AG04449 (cell line): ENCODE data around the gene TGFB1.

Experiments
- CTCF ChIA-PET: fragments of 350-600 bp; formaldehyde crosslinking; extraction: SDS; loops from one replicate; lab custom pipeline; 2021; ENCODE audit warnings: antibody characterized with exemption; lab: Yijun Ruan, JAX
- POLR2A ChIA-PET: fragments of 400-600, 350-600 bp; formaldehyde crosslinking; extraction: SDS; loops from one replicate; lab custom pipeline; 2020; ENCODE audit warnings: antibody characterized with exemption, inconsistent platforms; lab: Yijun Ruan, JAX
- DNase-seq: peaks from one replicate; pipeline ENCODE4 v3.0.0-alpha.2; 2010; ENCODE audit warnings: low read depth, low spot score
- H3K4me3 ChIP-seq: 2 replicates; pipeline ENCODE4 v1.5.1; 2011; ENCODE audit warnings: low read depth, mild to moderate bottlenecking, control low read depth, low read length
- TF ChIP-seq, protein P1 (sequence below): IDR thresholded peaks from one replicate; pipeline ENCODE4 v1.5.1; 2011; ENCODE audit warnings: mild to moderate bottlenecking, moderate library complexity, low read length, control low read depth, inconsistent platforms; ENCODE audit not compliant: insufficient read depth; ENCODE audit errors: missing control alignments

The TGFB1 gene

DNA sequence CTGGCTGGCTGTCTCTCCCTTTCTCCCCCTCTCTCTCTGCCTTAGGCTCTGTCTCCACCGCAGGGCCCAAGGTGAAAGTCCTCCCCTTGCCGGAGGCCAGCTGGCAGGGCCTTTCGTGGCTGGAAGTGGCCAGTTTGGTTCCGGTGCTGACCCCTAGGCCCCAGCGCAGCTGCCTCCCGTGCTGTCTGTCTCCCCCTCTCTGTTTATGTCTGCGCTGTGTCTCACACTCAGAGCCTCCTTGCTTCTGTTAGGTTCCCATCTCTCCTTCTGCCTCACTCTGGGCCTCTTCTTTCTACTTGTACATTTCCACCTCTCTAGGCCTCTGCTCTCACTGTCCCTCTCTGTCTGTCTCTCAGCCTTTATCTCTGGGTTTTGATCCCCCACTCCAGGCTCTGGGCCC is 30.7 kb downstream of the TGFB1 start:
- peak overlapping the region; percentile 6 for H3K4me3 ChIP-seq
- no peak for DNase-seq
- ChIA-PET POLR2A (interaction anchor here (1.3 to 3.3 kb wide), 3 partner anchors 29 to 117 kb away, joined by 5 to 8 read pairs (median 8); partner anchors contain the start of genes DMAC2 and TGFB1), CTCF (interaction anchor here (1.2 to 7.9 kb wide), 8 partner anchors 9 to 102 kb away, joined by 4 to 53 read pairs (median 6); no protein-coding TSS in a partner anchor)
- TF ChIP-seq, protein P1, sequence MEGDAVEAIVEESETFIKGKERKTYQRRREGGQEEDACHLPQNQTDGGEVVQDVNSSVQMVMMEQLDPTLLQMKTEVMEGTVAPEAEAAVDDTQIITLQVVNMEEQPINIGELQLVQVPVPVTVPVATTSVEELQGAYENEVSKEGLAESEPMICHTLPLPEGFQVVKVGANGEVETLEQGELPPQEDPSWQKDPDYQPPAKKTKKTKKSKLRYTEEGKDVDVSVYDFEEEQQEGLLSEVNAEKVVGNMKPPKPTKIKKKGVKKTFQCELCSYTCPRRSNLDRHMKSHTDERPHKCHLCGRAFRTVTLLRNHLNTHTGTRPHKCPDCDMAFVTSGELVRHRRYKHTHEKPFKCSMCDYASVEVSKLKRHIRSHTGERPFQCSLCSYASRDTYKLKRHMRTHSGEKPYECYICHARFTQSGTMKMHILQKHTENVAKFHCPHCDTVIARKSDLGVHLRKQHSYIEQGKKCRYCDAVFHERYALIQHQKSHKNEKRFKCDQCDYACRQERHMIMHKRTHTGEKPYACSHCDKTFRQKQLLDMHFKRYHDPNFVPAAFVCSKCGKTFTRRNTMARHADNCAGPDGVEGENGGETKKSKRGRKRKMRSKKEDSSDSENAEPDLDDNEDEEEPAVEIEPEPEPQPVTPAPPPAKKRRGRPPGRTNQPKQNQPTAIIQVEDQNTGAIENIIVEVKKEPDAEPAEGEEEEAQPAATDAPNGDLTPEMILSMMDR: no peak

DNA sequence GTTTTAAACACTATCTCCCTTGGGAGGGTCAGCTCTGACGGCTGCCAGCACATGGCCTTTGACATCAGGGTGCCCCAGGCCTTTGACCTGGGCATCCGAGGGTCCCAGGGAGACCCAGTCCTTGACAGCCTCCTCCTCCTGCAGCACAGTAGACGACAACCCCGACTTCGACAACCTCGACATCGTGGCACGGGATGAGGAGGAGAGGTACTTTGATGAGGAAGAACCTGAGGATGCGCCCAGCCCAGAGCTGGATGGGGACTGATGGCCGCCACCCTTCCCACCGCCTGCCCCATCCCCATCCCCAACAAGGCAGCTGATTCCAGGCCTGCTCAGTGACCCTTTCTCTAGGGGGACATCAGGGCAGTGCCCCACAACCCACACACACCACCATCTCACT is 31.3 kb downstream of the TGFB1 start:
- CTCF ChIA-PET: interaction anchor here (0.7 to 7.9 kb wide), 21 partner anchors 10 to 248 kb away, joined by 3 to 53 read pairs (median 5); partner anchors contain the start of genes B3GNT8, B9D2 and BCKDHA
- H3K4me3 ChIP-seq: no peak overlapping the region
- TF ChIP-seq, protein P1: no peak
- DNase-seq: no peak
- POLR2A ChIA-PET: interaction anchor here (0.9 to 3.3 kb wide), 4 partner anchors 11 to 117 kb away, joined by 3 to 9 read pairs (median 6); partner anchors contain the start of genes B3GNT8, CCDC97 and DMAC2

DNA sequence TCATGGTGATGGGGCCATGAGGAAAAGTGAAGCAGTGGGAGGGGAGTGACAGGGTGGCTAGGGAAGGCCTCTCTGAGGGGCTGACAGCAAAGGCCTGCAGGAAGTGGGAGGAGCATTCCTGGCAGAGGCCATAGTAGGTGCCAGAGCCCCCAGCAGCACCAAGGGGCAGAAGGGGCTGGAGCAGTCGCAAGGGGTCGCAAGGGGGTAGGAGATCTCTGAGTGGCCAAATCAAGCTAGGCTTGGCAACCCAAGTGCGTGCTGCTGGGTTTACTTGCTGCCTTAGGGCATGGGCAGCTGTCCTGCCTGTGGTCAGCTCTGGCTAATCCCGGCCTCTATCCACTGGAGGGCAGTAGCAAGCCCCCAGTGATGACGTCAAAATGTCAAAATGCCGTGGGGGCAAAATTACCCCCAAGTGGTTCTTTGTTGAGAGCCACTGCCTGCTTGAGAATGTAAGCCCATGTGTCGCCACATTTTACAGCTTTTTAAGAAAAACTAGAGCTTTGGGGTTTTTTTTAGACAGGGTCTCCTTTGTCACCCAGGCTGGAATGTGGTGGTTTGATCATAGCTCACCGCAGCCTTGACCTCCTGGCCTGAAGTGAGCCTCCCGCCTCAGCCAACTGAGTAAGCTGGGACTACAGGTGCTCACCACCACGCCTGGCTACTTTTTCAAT is 32.0 kb downstream of the TGFB1 start:
- ChIA-PET CTCF (interaction anchor here (0.7 to 7.9 kb wide), 21 partner anchors 9 to 249 kb away, joined by 3 to 53 read pairs (median 5); partner anchors contain the start of genes B3GNT8, B9D2 and BCKDHA), POLR2A (interaction anchor here (0.9 to 3.3 kb wide), 4 partner anchors 11 to 118 kb away, joined by 3 to 9 read pairs (median 6); partner anchors contain the start of genes B3GNT8, CCDC97 and DMAC2)
- TF ChIP-seq, protein P1: peak; percentile 72
- no peak overlapping the region for H3K4me3 ChIP-seq
- DNase-seq: no peak

DNA sequence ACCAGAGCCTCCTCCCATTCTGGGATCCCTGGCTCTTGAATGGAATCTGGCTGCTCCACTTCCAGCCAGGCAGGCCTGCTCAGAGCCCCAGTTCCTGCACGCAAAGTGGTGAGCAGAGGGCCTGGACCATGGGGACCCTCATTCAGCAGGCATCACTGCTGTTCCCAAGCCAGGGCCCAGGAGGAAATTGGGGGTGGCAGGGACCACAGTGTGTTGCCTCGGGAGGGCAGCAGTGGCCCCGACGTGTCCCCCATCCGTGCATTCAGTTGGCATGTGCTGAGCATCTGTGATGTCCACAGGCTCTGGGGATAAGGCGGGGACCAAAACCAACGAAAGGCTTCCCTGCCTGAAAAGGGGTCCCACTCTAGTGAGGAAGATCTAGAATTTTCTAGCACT is 32.5 kb downstream of the TGFB1 start:
- ChIA-PET POLR2A (interaction anchor here (0.9 to 1.6 kb wide), 2 partner anchors 10 to 89 kb away, joined by 3 to 9 read pairs; partner anchors contain the start of gene CCDC97), CTCF (interaction anchor here (1.0 to 7.9 kb wide), 13 partner anchors 8 to 249 kb away, joined by 3 to 53 read pairs (median 5); partner anchors contain the start of genes B9D2, BCKDHA and DMAC2)
- no peak overlapping the region for H3K4me3 ChIP-seq
- DNase-seq: no peak
- TF ChIP-seq, protein P1: no peak

DNA sequence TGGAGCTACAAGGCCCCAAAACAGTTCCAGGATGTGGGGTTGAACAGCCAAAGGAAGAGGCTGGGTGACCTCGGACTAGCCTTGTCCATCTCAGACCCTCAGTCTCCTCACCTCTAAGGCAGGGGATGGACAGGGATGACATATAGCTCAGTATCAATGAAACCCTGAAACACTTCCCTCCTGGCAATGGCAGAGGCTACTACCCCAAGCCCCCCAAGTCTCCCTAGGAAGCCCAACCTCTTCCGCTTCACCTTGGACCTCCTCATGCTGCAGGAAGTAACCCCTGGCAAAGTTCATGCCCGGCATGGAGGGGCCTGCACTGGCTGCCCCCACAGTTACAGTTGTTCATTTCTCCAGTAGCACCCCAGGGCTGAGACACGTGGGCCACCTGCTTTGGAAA is 33.2 kb downstream of the TGFB1 start:
- ChIA-PET CTCF (interaction anchor here (1.0 to 7.9 kb wide), 5 partner anchors 9 to 119 kb away, joined by 3 to 53 read pairs (median 5); partner anchors contain the start of genes B9D2 and DMAC2), POLR2A (interaction anchor here (0.6 kb wide), 1 partner anchor 10 kb away, joined by 3 read pairs; no protein-coding TSS in a partner anchor)
- H3K4me3 ChIP-seq: no peak overlapping the region
- TF ChIP-seq, protein P1: no peak
- DNase-seq: no peak

DNA sequence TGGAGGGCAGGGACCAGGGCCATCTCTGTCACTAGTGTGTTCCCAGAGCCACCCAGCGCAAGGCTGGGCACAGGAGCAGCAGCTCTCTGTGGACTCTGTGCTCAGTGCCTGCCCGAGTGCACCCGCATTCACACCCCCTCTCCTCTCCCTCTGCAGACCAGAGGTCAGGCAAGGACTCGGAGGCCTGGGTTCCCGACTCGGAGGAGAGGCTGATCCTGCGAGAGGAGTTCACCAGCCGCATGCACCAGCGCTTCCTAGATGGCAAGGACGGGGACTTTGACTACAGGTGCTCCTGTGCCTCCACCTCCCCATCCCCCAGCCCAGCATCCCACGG is 33.6 kb downstream of the TGFB1 start:
- CTCF ChIA-PET: interaction anchor here (1.1 to 7.9 kb wide), 4 partner anchors 9 to 44 kb away, joined by 3 to 53 read pairs (median 9); partner anchors contain the start of gene B9D2
- POLR2A ChIA-PET: interaction anchor here (0.6 kb wide), 1 partner anchor 9 kb away, joined by 3 read pairs; no protein-coding TSS in a partner anchor
- no peak for DNase-seq

More for the DNA sequence above, 33.6 kb downstream of the TGFB1 start:
- TF ChIP-seq, protein P1: no peak
- no peak overlapping the region for H3K4me3 ChIP-seq
